Endothelial cell of umbilical vein (primary cell): ENCODE measurements around the gene ELANE.

Experiments used
- CTCF ChIP-seq, 2 donors: IDR thresholded peaks; 1 replicate in 1 of 2; 2 replicates in 1 of 2; pipeline ENCODE4 v1.5.1; 2011; ENCODE audit warnings: low read length in 2 of 2, mild to moderate bottlenecking in 2 of 2, moderate library complexity in 2 of 2, control low read depth in 1 of 2, inconsistent platforms in 1 of 2, low read depth in 1 of 2; ENCODE audit not compliant: insufficient read depth in 1 of 2; ENCODE audit errors: extremely low read depth in 1 of 2
- POLR2A ChIP-seq: IDR thresholded peaks from 2 replicates; pipeline ENCODE4 v1.6.1; 2012; ENCODE audit warnings: low read depth, mild to moderate bottlenecking, control low read depth, low read length

- TF ChIP-seq POLR2A = no peak
- TF ChIP-seq CTCF (IDR thresholded peaks at IDR 0.05; ENCODE audit: extremely low read depth in 1 of 2, insufficient read depth in 1 of 2, low read depth in 1 of 2, low read length in 2 of 2) = no peak
These were observed 997 bp downstream of the ELANE start for GRCh38 chr19:853014-853585.
